Muscle of back (tissue), 11 donors: Measurements from ENCODE around the gene RHOBTB1. TPM values are rescaled to one million over a fixed set of nuclear protein-coding genes. Genes with fewer than 3 reads are reported as not detected.
A peak's percentile ranks its signal among the peaks of the same experiment; 100 is the strongest.

ENCODE experiments used
- DNase-seq, 3 donors: peaks; one replicate each; pipeline versions ENCODE4 v3.0.0 to v3.0.0-alpha.2; 2013
- polyA plus RNA-seq, 10 donors: library from polyadenylated mRNA; unstranded; fragments of 120-200 nt; gene quantifications; one replicate each; pipeline ENCODE4 v1.2.1, GENCODE V29; 2013; ENCODE audit not compliant: insufficient read length in 10 of 10

RHOBTB1 gene
- polyA plus RNA-seq, 10 donors, result 19.1 to 32.9 (median 24.5) TPM

DNA sequence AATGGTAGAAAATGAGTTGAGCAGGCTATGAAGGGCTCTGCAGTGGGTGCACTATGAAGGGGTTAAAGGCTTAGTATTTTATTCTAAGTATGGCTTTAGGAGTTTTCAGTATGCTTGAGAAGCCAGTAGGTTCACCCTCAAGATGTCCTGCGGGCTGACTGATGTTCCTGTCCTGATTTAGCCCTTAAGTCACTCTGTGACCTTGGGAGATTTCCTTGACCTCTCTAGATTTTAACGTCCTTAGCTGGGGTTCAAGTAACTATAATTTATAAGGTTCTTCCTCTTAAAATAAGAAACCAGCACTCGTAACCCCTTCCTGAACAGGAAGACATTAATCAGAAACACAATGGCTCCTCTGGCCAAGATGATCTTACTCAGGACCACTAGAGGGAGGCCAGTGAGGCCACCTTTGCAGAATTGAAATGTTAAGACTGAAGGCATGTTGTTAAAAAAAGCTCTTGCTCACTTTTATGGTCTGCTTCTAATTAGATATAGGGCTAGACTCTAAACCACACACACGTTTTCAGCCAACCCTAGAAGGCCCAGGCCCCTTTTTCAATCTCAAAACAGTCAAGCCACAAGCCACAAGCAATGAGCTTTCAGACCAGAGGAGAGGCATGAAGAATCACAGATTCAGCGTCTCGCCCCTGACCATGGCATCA, 123.8 kb downstream of the RHOBTB1 start:
- DNase-seq, result peak in 1 of 3 donors; percentile 83

Other genes with a start within 250 kb of the RHOBTB1 start
- 10 to 100 TPM; 27.5 to 62.8 (median 41.6) TPM for gene CDK1, start 165.7 kb downstream of the RHOBTB1 start, polyA plus RNA-seq